ENCODE data around the gene GPBP1. TPM values are rescaled to one million over a fixed set of nuclear protein-coding genes. Genes with fewer than 3 reads are reported as not detected.
A peak's percentile ranks its signal among the peaks of the same experiment; 100 is the strongest.

Gene GPBP1
- total RNA-seq, 1 experiment from 2014 or later = 112 TPM

GRCh38 chr5:57229313-57229712 is 55.5 kb downstream of the GPBP1 start:
- H3K27ac Mint-ChIP-seq = peak overlapping the region in 2 of 3 experiments; percentile 38 to 82; a peak in 2 of 7 replicates
- Histone ChIP-seq H3K4me2 (ENCODE audit: insufficient read depth, insufficient read length, low read length) (no peak overlapping the region), H3T11ph (ENCODE audit: low read length) (no peak overlapping the region), H3K79me2 (ENCODE audit: insufficient read depth, low read length) (peaks cover 10% of the 10 kb centered on the region; the same call in 1 of the 2 replicates), H2AK5ac (ENCODE audit: insufficient read length, low read length) (no peak overlapping the region), H4K91ac (ENCODE audit: insufficient read length, low read depth, low read length) (no peak overlapping the region), H2BK20ac (ENCODE audit: low read depth, low read length, poor library complexity, severe bottlenecking) (no peak overlapping the region), H4K5ac (ENCODE audit: insufficient read length, low read depth, low read length) (no peak overlapping the region), H3K27me3 (ENCODE audit: insufficient read depth, low read length) (no peaks in the 10 kb centered on the region), H2BK120ac (ENCODE audit: low read depth, low read length, poor library complexity, severe bottlenecking) (no peak overlapping the region), H3K9ac (ENCODE audit: extremely low read depth, insufficient read length, low read length) (no peak overlapping the region), H3K23ac (ENCODE audit: insufficient read length, low read depth, low read length) (no peak overlapping the region), H4K8ac (replicated peaks; ENCODE audit: insufficient read length, low read depth, low read length) (no peak overlapping the region), H4K20me1 (ENCODE audit: control insufficient read depth, insufficient read depth, insufficient read length) (no peaks in the 10 kb centered on the region), H3K27ac (ENCODE audit: insufficient read length, low read depth, low read length) (no peak overlapping the region), H2BK15ac (ENCODE audit: low read depth, low read length) (no peak overlapping the region), H2AFZ (ENCODE audit: low read length) (no peak overlapping the region), H3K23me2 (ENCODE audit: insufficient read length, low read depth, low read length, poor library complexity, severe bottlenecking) (no peaks in the 10 kb centered on the region), H3K18ac (ENCODE audit: insufficient read length, low read depth, low read length) (no peak overlapping the region), H3K9me3 (ENCODE audit: control insufficient read depth, low read depth, low read length) (no peaks in the 10 kb centered on the region), H3K79me1 (ENCODE audit: insufficient read depth, low read depth, low read length, poor library complexity, severe bottlenecking) (peaks cover 12% of the 10 kb centered on the region), H2BK5ac (ENCODE audit: insufficient read length, low read length) (no peak overlapping the region), H2BK12ac (ENCODE audit: insufficient read length, low read depth, low read length) (no peak overlapping the region), H3K14ac (ENCODE audit: insufficient read depth, low read length) (no peak overlapping the region), H3K56ac (ENCODE audit: insufficient read length, low read depth, low read length) (no peak overlapping the region), H3K4me1 (ENCODE audit: insufficient read depth, low read length) (no peaks in the 10 kb centered on the region), H3K4ac (ENCODE audit: low read depth, low read length) (no peak overlapping the region)
- TF ChIP-seq CTCF (conservative IDR thresholded peaks at IDR 0.05) = no peak
- H3K4me3 Mint-ChIP-seq = no peak overlapping the region
- H3K27me3 Mint-ChIP-seq (ENCODE audit: low read depth) = no peaks in the 10 kb centered on the region
- no peak for DNase-seq
- 0 out of 4 replicates have a peak, but pooled peaks cover 0 to 2% of the 10 kb centered on the region in 2 experiments for H3K4me1 Mint-ChIP-seq
- no CpG with 5 or more reads among the region's 4 CpGs for WGBS (ENCODE audit: extremely low coverage, insufficient read length, low lambda C conversion rate)
- peaks cover 5% of the 10 kb centered on the region in 2 experiments; a peak in 3 of 5 replicates for H3K9me3 Mint-ChIP-seq
- peaks cover 42 to 59% (median 56%) of the 10 kb centered on the region in 3 experiments for H3K36me3 Mint-ChIP-seq (ENCODE audit: insufficient read depth in 1 of 3, low read depth in 3 of 3)
